Loucy (cell line): ENCODE data around the gene DMAP1.

ENCODE experiments used
- CTCF ChIP-seq: fragments of 200-600 bp; sonication (generic); conservative IDR thresholded peaks from 2 replicates; pipeline ENCODE4 v1.5.1; 2014; ENCODE audit warnings: mild to moderate bottlenecking, antibody characterized with exemption, low read length
- EZH2phosphoT487 ChIP-seq: fragments of 200-600 bp; IDR thresholded peaks from 2 replicates; pipeline ENCODE4 v1.6.1; 2018; ENCODE audit warnings: antibody characterized with exemption, mild to moderate bottlenecking, moderate library complexity, borderline replicate concordance

GRCh38 chr1:44210595-44210994 lies 2.7 kb upstream of the DMAP1 start:
- TF ChIP-seq CTCF (no peak), EZH2phosphoT487 (no peak)
